GM21367 (cell line): ENCODE results near the gene PER3.

Experiments used
- ATAC-seq: cut with Tn5 transposase; IDR thresholded peaks from one replicate; pipeline ENCODE4 v1.9.1; 2021; ENCODE audit not compliant: unreplicated experiment

The PER3 gene

GRCh38 chr1:7783826-7784491 is at the start of gene PER3:
TSS of gene PER3 (plus strand) at chr1:7784291. CDS start at chr1:7784878, 587 bp downstream.
- ATAC-seq: peak; percentile 87

GRCh38 chr1:7738044-7738443 is 46.0 kb upstream of the PER3 start:
- no peak for ATAC-seq

- ATAC-seq: no peak
These were observed 40.7 kb upstream of the PER3 start for GRCh38 chr1:7743346-7743745.

GRCh38 chr1:7744882-7745281 is 39.2 kb upstream of the PER3 start:
- ATAC-seq: no peak

GRCh38 chr1:7745783-7746182 is 38.3 kb upstream of the PER3 start:
- no peak for ATAC-seq

GRCh38 chr1:7747605-7748004 is 36.5 kb upstream of the PER3 start:
- ATAC-seq: no peak

- ATAC-seq: no peak
These were observed 35.0 kb upstream of the PER3 start for GRCh38 chr1:7749126-7749525.

- ATAC-seq: no peak
These were observed 32.9 kb upstream of the PER3 start for GRCh38 chr1:7751174-7751573.

GRCh38 chr1:7752512-7753417 is 31.3 kb upstream of the PER3 start:
- no peak for ATAC-seq

GRCh38 chr1:7753641-7754040 is 30.4 kb upstream of the PER3 start:
- ATAC-seq: no peak

- ATAC-seq: no peak
These were observed 29.9 kb upstream of the PER3 start for GRCh38 chr1:7754234-7754633.

GRCh38 chr1:7755448-7755847 is 28.6 kb upstream of the PER3 start:
- ATAC-seq: no peak

- no peak for ATAC-seq
These were observed 23.8 kb upstream of the PER3 start for GRCh38 chr1:7760245-7760644.

- ATAC-seq: no peak
These were observed 23.0 kb upstream of the PER3 start for GRCh38 chr1:7761103-7761502.

GRCh38 chr1:7767176-7767575 is 16.9 kb upstream of the PER3 start:
- ATAC-seq: no peak

GRCh38 chr1:7768583-7768982 is 15.5 kb upstream of the PER3 start:
- no peak for ATAC-seq

- no peak for ATAC-seq
These were observed 14.2 kb upstream of the PER3 start for GRCh38 chr1:7769673-7770412.

GRCh38 chr1:7770669-7770996 is 13.5 kb upstream of the PER3 start:
- ATAC-seq: no peak

- peak; percentile 65 for ATAC-seq
These were observed 12.9 kb upstream of the PER3 start, which contains the start of gene VAMP3 for GRCh38 chr1:7770997-7771822. TSS of gene VAMP3 (plus strand) at chr1:7771296. CDS start at chr1:7771384, 88 bp downstream.

- ATAC-seq: no peak
These were observed 12.2 kb upstream of the PER3 start for GRCh38 chr1:7771823-7772299.

- ATAC-seq: no peak
These were observed 6.5 kb upstream of the PER3 start for GRCh38 chr1:7777591-7777990.
